Neural cell (in vitro differentiated cells): ENCODE data around the gene HRH2.

Source experiments
- CTCF ChIP-seq: fragments of 450-650 bp; IDR thresholded peaks from 2 replicates; pipeline ENCODE4 v1.5.1; 2014; ENCODE audit warnings: antibody characterized with exemption, mild to moderate bottlenecking, moderate library complexity; ENCODE audit not compliant: poor library complexity, severe bottlenecking
- EZH2 ChIP-seq: fragments of 200-600, 300-800 bp; shearing (Covaris generic), sonication (generic); IDR thresholded peaks from 2 replicates; pipeline ENCODE4 v1.6.1; 2014; ENCODE audit warnings: antibody characterized with exemption, low read length, borderline replicate concordance, mild to moderate bottlenecking; ENCODE audit not compliant: insufficient read depth, poor library complexity, severe bottlenecking
- SMC3 ChIP-seq: fragments of 450-650 bp; conservative IDR thresholded peaks from 2 replicates; pipeline ENCODE4 v1.6.1; 2014; ENCODE audit warnings: antibody characterized with exemption, mild to moderate bottlenecking, moderate library complexity; ENCODE audit not compliant: poor library complexity

DNA sequence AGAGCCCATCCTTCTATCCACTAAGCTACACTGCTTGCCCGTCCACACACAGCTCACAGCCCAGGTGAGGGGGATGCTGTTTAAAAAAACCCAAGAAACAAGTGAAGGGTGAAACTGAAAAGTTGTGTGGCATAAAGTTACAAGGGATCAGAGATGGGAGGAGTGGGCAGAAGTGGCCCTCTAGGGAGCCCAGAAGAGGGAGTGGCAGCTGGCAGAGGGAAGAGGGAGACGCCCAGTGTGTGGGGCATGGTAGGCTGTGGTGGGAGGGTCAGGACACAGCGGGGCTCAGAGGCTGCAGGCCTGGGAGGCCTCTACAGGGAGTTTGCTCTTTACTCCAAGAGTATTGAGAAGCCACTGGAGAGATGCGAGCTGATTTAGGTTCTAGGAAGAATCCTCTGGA, 30.1 kb upstream of the HRH2 start:
- TF ChIP-seq CTCF (no peak), EZH2 (no peak), SMC3 (no peak)
